Fibroblast of skin of left quadriceps (primary cell): ENCODE data around the gene UPF2.
"Not testable (repeated sequence)": the region's sequence is repeated elsewhere in the genome, so short reads cannot be mapped to it uniquely, and the experiment has no call there.

Experiments used
- DNase-seq, 2 experiments: peaks; one replicate each; pipeline ENCODE4 v3.0.0-alpha.2; 2013; ENCODE audit warnings: low read depth in 2 of 2

UPF2 gene

DNA sequence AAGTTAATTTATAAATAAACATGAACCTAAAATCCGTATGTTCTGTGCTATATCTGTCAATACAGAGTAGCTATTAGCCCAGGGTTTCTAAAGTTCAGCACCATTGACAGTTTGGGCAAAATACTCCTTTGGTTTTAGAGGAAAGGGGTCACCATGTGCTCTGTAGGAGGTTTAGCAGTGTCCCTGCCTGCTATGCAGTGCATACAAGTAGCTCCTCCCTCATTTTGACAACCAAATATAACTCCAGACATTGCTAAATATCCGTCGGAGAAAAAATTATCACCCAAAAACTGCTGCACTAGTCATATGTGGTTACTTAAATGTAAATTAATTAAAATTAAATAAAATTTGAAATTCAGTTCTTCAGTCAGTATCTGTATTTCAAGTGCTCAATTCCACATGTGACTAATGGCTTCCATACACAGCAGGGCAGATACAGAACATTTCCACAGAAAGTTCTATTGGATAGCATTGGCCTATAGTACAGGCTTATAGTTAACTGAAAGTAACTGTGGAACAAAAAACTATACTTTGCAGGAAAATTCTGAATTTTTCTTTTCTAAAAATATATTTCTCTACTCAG is 6.4 kb downstream of the UPF2 start:
- no peak for DNase-seq

DNA sequence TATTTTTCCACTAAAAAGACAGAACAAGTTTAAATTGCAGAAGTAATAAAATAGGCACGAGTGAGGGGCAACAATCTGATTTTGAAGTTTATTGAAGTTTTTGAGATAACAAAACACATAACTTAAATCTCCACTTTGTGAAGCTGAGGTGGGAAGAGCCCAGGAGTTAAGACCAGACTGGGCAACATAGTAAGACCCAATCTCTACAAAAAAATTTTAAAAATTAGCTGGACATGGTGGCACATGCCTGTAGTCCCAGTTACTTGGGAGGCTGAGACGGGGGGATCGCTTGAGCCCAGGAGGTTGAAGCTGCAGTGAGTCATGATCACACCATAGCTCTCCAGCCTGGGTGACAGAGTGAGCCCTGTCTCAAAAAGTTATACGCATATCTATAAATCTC is 11.2 kb downstream of the UPF2 start:
- no peak for DNase-seq

DNA sequence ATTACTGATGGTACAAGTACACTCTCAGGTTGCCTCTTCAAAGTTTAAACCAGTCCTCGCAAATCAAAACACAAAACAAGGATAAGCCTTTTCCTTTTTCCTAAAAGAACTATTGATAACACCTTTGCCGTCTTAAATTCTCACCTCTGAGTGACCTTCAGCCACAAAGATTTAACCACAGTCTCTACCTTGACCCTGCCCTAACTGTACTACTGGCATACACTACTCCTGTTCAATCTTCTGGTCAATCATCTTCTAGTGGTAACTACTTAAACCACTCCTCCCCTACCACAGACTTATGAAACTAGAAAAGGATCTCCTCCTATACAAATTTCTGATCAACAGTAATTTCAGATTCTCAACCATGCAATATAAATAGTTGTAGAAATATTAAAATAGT is 15.1 kb downstream of the UPF2 start:
- no peak for DNase-seq

DNA sequence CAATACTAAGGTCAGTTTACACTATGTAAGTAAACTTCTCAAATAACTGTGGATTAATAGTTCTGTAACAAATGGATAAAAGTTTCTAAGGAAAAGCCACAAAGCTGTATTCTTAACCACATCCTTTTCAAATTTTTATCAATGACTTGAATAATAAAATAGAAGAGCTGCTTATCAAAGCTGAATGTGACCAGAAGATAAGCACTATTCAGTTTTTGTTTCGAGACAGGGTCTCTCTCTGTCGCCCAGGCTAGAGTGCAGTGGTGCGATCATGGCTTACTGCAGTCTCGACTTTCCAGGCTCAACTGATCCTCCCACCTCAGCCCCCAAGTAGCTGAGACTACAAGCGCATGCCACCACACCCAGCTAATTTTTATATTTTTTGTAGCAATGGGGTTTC is 17.0 kb downstream of the UPF2 start:
- no peak for DNase-seq

DNA sequence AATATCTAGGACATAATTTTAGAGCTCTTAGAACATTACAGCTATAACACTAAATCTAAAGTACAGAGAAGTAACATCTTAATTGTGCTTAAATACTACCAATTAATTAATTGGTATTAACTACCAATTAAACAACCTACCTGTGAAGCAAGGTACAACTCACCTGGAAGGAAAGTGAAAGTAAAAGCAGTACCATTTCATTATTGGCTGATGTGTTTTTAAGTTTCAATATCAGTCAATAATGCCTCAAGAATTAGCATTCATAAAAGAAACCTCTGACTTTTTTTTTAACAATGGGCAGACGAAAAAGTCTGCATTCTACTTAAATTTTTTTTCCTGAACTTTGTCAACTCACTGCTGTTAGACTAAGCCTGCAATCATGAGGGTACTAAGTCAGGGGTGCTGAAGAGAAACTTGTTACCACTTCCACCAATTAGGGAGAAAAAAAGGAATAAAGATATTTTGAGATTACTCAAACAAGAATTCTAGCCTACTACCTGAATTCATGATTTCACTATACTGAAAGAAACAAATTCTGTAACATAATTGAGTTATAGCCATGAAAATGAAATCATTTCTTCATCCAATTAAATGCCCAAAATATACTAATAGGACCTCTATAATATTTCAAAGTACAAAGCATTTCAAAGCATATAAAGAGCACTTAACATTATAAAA is 19.9 kb downstream of the UPF2 start:
- no peak for DNase-seq

DNA sequence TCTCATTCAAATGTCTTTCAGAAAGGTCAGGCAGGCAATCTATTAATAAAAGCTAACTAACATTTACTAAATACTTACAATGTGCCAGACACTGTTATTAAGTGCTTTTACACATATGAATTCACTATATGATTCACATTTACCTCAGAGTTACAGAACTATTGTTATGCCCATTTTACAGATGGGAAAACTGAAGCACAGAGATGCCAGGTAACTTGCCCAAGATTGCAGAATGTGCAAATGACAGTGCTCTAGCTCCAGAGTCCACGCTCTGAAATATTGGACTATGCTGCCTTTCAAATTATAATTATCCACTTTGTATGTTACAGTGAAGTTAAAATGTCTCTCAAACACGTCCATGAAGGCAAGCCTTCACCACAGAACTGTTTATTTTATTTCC is 22.0 kb downstream of the UPF2 start:
- DNase-seq: no peak

DNA sequence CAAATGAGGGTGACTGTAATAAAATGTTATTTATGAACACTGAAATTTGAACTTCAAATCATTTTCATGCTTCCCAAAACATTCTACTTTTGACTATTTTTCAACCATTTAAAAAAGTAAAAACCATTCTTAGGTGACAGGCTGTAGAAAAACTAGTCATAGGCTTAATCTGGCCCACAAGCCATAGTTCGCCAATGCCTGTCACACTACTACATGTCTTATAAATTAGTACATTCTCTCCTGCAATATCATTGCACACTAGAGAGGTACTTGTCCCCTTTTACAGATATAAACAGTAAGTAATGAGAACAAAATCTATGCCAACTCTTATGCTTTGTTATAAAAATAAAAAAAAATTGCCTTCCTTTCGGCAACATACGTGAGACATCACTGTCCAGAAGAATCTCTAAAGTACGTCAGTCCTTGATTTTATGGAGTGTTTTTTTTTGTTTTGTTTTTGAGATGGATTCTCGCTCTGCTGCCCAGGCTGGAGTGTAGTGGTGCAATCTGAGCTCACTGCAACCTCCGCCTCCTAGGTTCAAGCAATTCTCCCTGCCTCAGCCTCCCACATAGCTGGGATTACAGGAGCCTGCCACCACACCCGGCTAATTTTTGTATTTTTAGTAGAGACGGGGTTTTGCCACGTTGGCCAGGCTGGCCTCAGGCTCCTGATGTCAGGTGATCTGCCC is 23.2 kb downstream of the UPF2 start:
- no peak for DNase-seq

DNA sequence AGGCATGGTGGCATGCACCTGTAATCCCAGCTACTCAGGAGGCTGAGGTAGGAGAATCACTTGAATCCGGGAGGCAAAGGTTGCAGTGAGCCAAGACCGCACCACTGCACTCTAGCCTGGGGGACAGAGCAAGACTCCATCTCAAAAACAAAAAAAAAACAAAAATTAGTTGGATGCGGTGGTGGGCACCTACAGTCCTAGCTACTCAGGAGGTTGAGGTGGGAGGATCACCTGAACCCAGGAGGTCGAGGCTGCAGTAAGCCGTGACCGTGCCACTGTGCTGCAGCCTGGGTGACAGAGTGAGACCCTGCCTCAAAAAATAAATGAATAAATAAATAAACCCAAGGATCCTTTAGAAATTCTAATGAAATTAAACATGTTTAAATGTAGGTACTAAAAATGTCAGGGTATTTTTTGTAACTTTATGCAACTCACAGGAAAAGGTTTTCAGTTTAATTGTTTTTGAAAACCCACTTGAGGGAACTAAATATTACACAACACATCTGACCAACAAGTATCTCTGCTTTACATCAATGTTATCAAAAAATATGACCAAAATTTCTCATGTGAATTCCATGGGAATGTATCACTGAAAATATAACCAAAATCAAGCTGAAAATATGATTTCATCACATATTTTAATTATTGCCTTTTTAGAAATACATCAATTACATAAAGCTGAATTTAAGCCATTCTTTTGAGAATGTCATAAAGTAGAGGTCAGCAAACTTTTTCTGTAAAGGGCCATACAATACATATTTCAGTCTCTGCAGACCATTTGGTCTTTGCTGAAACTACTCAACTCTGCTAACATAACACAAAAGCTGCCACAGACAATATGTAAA is 23.9 kb downstream of the UPF2 start:
- DNase-seq: peak; percentile 37 to 39

DNA sequence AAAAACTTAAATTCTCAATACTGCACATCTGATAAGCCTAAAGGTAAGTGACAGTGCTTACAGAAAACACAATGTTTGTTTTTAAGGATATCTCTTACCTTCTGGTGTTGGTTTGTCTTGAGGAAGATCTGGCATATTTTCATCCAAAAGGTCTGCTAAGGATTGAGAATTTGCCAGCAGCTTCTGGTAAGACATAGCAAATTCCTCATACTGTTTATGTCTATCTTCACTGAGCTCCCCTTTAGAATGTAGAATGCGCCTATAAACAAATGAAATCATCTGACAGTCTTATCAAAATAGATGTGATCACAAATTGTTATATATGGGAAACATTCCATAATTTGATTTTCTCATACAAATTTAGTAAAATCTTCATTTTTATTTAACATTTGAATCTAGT is 28.7 kb downstream of the UPF2 start:
- no peak for DNase-seq

DNA sequence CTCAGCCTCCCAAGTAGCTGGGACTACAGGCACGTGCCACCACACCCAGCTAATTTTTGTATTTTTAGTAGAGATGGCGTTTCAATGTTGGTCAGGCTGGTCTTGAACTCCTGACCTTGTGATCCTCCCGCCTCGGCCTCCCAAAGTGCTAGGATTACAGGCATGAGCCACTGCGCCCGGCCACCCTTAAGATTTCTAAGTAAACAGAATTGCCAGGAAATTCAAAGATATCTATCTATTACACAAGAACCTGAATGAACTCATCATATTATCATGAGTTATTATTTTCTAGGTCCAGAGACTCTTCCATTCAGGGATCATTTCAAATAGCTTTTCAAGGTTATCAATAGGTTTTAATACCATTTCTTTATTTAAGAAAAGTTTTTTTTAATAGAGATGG is 29.2 kb downstream of the UPF2 start:
- not testable (repeated sequence) for DNase-seq

DNA sequence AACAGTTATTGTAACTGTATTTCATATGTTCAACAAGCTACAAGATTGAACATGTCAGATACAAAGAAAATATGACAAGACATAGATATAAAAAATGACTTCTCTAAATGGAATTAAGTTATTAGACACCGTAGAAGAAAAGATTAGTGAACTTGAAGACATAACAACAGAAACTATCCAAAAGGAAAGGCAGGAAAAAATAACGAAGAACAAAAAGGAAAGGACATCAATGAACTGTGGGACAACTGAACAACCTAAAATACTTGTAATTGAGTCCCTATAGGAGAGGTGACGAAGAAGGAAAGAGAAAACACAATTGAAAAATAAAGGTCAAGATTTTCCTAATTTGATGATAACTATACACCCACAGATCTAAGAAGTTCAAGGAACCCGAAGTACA is 32.3 kb downstream of the UPF2 start:
- DNase-seq: no peak

DNA sequence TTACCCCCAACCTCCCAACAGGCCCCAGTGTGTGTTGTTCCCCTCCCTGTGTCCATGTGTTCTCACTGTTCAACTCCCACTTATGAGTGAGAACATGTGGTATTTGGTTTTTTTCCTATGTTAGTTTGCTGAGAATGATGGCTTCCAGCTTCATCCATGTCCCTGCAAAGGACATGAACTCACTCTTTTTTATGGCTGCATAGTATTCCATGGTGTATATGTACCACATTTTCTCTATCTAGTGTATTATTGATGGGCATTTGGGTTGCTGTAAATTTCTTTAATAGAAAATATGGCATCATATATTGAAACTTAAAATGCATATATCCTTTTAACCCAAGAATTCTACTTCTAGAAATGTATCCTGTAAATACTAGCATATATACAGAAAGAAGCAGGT is 33.8 kb downstream of the UPF2 start:
- not testable (repeated sequence) for DNase-seq

DNA sequence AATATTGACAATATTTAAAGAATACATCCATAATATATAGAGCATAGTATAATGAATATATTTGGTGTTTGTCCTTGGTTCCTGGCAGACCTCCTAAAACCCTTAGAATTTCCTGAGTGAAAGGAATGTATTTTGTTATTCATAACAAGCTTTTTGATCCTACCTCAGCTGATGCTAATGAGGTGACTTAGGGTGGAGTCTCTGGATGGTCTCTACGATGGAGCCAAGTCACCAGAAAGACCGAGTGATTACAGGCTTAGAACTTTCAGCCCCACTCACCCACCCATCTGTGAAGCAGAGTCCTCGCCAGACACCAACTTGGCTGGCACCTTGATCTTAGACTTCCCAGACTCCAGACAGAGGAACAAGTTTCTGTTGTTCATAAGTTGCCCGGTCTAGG is 35.9 kb downstream of the UPF2 start:
- no peak for DNase-seq

DNA sequence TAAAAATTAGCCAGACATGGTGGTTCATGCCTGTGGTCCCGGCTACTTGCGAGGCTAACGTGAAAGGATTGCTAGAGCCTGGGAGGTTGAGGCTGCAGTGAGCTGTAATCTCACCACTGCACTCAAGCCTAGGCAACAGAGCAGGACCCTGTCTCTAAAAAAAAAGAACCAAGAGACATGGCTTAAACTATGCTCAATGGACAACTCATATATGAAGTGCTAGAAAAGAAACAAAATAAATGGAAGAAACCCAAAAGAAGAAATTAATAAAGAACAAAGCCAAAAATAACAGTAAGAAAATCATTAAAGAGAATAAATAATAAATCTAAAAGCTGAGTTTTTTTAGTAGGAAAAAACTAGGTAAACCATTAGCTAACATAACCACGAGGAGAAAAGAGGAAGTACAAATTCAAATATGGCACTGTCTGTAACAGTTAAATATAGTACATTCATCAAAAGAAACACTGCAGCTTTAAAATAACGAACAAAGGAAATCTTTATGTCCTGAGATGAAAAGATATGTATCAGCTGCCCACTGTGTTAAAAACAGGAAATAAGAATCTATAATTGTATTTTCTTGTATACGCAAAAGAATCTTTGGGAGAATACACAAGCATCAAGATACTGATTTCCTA is 48.7 kb downstream of the UPF2 start:
- DNase-seq: no peak

DNA sequence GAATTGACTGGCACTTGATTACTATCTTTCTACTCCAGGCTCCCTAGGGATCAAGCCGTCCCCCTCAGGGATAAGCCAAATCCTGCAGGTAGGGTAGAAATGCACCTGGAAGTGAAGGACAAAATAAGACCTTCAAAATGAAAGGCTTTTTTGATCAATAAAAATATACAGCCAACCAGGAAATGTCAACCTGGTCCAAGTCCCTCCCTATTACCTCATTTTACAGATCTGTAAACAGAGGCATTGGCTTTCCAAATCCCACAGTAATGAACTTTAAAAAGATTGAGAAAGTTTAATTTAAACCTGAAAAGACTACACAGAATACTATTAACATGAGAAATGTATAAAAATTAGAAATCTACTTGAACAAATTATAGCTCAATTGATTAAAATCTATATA is 53.7 kb downstream of the UPF2 start:
- DNase-seq: no peak

DNA sequence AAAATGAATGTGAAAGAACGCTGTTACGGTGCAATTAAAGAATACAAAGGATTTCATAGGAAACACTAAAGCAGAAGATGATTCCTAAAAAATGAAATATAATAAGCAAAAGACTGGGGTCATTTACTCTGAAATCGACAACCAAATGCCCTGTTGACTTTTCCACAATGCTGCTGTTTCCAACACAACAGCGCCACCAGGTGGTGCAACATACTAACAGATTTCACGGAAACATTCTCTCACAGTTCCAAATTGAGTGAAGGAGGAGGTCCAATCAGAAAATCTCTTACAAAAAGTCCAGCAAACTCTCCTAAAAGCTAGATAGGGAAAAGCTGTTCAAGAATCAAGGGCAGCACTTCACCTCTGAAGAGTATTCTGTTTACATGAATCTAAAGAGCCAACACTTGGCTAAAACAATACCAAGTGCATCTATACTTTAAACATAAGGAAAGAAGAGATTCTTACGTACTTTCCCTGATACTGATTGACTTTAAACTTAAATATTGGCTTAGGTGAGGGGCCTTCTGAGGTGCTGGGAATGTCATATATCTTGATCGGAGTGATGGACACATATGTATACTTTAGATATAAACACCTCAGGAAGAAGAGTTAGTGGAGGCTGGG is 55.9 kb downstream of the UPF2 start:
- peak; percentile 53 to 58 for DNase-seq

DNA sequence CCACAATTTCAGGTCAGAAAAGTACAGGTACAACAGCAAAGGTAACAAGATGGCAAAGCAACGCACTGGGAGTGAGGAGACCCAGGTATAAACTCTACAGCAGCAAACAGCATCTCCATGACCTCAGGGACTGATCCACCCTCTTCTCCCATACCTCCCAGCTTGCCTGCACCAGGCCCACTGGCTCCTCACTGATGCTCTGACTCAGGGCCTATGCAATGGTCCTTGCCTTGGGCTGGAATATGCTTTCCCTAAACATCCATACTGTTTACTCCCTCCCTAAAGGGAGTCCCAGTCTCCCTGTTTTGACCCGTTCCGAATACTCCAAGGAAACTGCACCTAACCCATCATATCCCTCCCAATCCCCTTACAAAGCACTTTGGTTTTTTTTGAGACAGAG is 60.4 kb downstream of the UPF2 start:
- no peak for DNase-seq

DNA sequence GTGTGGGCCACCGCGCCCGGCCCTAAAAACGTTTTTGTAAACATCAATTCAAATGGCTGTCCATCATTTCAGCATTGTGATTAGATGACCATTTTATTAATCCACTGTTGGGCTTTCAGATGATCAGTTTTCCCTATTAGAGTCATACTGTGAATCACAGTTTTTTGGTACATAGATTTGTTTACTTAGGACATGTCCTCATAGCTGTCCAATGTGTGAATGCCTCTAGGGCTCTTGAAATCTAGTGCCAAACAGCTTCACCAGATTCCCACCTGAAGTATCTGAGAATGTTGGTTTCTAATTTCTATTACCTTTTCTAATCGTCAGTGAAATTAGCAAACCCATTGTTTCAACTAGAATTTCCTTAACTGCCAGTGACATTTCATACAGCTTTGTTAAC is 66.8 kb downstream of the UPF2 start:
- DNase-seq: no peak

DNA sequence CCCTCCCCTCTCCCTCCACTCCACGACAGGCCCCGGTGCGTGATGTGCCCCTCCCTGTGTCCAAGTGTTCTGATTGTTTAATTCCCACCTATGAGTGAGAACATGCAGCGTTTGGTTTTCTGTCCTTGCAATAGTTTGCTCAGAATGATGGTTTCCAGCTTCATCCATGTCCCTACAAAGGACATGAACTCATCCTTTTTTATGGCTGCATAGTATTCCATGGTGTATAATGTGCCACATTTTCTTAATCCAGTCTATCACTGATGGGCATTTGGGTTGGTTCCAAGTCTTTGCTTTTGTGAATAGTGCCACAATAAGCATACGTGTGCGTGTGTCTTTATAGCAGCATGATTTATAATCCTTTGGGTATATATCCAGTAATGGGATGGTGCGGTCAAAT is 70.1 kb downstream of the UPF2 start:
- DNase-seq: not testable (repeated sequence)

DNA sequence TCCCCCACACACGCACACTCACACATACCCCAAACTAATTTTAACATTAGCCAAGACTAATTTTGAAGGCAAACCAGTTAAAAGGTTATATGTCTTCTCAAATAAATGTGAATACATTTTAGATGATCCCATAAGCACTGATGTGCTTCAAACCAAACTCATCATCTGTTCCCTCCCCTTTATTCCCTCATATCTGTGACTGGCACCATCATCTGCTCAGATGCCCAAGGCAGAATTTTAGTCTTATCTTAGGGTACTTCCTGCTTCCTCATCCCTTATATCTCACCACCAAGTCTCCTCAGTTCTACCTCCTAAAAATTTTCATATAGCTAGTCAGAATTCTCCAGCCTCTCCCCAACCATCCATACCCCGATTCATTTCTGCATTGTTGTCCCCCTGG is 80.4 kb downstream of the UPF2 start:
- no peak for DNase-seq

DNA sequence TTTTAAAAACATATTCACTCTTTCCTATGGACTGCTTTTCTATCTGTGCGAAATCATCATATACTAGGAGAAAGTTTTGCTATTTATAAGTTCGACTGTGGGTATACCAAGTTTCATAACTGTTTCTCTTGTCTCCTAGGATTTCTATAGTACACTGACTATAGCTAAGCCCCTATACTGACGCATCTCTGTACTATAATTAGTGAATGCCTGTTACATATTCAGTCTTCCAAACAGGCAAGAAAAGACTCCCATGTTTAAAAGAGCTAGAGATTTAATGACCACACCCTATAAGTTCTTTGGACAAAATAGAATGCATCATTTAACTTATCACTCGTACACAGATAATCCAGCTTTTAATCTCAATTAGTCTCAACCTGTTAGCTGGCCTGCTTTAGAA is 80.8 kb downstream of the UPF2 start:
- DNase-seq: no peak

DNA sequence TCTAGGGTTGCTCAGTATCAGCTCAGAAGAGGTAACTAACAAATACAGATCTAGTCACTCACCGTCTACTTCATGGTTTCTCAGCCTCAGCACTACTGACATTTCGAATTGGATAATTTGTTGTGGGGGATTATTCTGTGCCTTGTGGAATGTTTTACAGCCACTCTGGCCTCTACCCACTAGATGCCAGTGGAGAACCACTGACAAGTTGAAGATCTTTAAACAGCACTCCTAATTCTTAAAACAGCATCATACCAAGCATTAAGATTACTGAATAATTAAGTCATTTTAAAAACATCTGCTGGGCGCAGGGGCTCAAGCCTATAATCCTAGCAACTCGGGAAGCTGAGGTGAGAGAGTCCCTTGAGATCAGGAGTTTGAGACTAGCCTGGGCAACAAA is 82.6 kb downstream of the UPF2 start:
- no peak for DNase-seq
